ENCODE measurements around the gene CTXN1.
"Not testable (repeated sequence)": the region's sequence is repeated elsewhere in the genome, so short reads cannot be mapped to it uniquely, and the experiment has no call there.

Gene CTXN1

GRCh38 chr19:7899751-7900378, 26.1 kb downstream of the CTXN1 start:
- TF ChIP-seq CTCF (IDR thresholded peaks at IDR 0.05; ENCODE audit: borderline replicate concordance, control extremely low read depth, extremely low read depth, insufficient read depth, missing control alignments) = no peak
- DNase-seq (ENCODE audit: low spot score) = no peak
- in situ Hi-C loops (cut with MboI; ENCODE audit: low sequenced_read_pairs, unreplicated experiment) = no loop called here

GRCh38 chr19:7898967-7899366, 27.0 kb downstream of the CTXN1 start:
- DNase-seq (ENCODE audit: low spot score) = no peak
- in situ Hi-C loops (cut with MboI; ENCODE audit: low sequenced_read_pairs, unreplicated experiment) = no loop called here
- TF ChIP-seq CTCF (IDR thresholded peaks at IDR 0.05; ENCODE audit: borderline replicate concordance, control extremely low read depth, extremely low read depth, insufficient read depth, missing control alignments) = no peak

GRCh38 chr19:7897292-7897691, 28.6 kb downstream of the CTXN1 start:
- no peak for DNase-seq (ENCODE audit: low spot score)
- no peak for TF ChIP-seq CTCF (IDR thresholded peaks at IDR 0.05; ENCODE audit: borderline replicate concordance, control extremely low read depth, extremely low read depth, insufficient read depth, missing control alignments)
- in situ Hi-C loops (cut with MboI; ENCODE audit: low sequenced_read_pairs, unreplicated experiment) = no loop called here

GRCh38 chr19:7895565-7895964, 30.4 kb downstream of the CTXN1 start:
- no peak for TF ChIP-seq CTCF (IDR thresholded peaks at IDR 0.05; ENCODE audit: borderline replicate concordance, control extremely low read depth, extremely low read depth, insufficient read depth, missing control alignments)
- no peak for DNase-seq (ENCODE audit: low spot score)
- in situ Hi-C loops (cut with MboI; ENCODE audit: low sequenced_read_pairs, unreplicated experiment) = no loop called here

- DNase-seq (ENCODE audit: low spot score) = no peak
- in situ Hi-C loops (cut with MboI; ENCODE audit: low sequenced_read_pairs, unreplicated experiment) = no loop called here
- no peak for TF ChIP-seq CTCF (IDR thresholded peaks at IDR 0.05; ENCODE audit: borderline replicate concordance, control extremely low read depth, extremely low read depth, insufficient read depth, missing control alignments)
Measured at GRCh38 chr19:7894612-7895309, 31.2 kb downstream of the CTXN1 start.

- DNase-seq (ENCODE audit: low spot score); in situ Hi-C loops (cut with MboI; ENCODE audit: low sequenced_read_pairs, unreplicated experiment): not testable (repeated sequence)
Measured at GRCh38 chr19:7893362-7894101, 32.4 kb downstream of the CTXN1 start.

- in situ Hi-C loops (cut with MboI; ENCODE audit: low sequenced_read_pairs, unreplicated experiment) = no loop called here
- TF ChIP-seq CTCF (IDR thresholded peaks at IDR 0.05; ENCODE audit: borderline replicate concordance, control extremely low read depth, extremely low read depth, insufficient read depth, missing control alignments) = no peak
- DNase-seq (ENCODE audit: low spot score) = no peak
Measured at GRCh38 chr19:7888826-7889217, 37.1 kb downstream of the CTXN1 start.

All from GM13976 (cell line).